GM12801 (cell line): ENCODE results near the gene C1QTNF5.

Source experiments
- CTCF ChIP-seq: IDR thresholded peaks from one replicate; pipeline ENCODE4 v1.5.1; 2011; ENCODE audit warnings: control low read depth; ENCODE audit not compliant: insufficient read length; ENCODE audit errors: extremely low read depth

Gene C1QTNF5

GRCh38 chr11:119329320-119329719, 11.4 kb downstream of the C1QTNF5 start:
- TF ChIP-seq CTCF: no peak

DNA sequence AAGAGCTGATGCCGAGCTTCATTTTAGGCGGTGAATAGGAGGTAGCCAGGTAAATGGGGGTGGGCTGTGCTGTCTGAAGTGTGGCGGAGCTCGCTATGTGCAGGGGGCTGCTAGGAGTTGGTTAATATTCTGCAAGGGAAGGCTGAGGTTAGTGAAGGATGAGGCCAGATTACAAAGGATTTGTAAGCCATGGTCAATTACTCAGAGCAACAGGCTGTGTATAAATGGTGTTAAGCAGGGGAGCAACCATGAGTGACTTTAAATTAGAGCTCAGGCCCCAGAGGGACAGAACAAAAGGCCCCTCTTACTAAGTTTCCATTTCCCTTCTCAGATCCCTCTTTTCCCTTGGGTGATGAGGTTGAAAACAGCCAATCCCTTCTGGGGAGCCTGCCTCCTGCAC, 16.5 kb downstream of the C1QTNF5 start:
- no peak for TF ChIP-seq CTCF

DNA sequence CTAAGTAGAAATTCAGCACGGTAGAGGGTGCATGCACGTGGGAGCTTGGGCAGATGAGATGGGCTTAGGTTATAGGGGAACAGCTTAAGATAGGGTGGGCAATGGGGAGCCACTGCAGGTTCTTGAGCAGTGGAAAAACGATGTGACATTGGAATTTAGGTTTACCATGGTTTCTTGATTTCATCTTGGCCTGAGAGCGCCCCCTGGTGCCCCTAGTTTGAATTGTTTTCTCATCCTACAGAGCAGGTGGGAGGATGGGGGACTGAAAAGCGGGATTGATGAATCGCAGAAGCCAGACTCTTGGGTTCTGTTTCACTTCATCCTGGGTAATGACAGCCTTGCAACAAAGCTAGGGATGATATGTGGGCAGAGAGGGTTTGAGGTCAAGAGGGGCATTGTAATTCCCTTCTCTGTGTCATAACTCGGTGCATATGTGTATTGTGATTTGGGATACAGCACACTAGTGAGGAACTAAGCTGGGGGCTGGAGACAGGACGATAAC, 17.1 kb downstream of the C1QTNF5 start:
- TF ChIP-seq CTCF: no peak

GRCh38 chr11:119322921-119323531, 17.7 kb downstream of the C1QTNF5 start:
- no peak for TF ChIP-seq CTCF

DNA sequence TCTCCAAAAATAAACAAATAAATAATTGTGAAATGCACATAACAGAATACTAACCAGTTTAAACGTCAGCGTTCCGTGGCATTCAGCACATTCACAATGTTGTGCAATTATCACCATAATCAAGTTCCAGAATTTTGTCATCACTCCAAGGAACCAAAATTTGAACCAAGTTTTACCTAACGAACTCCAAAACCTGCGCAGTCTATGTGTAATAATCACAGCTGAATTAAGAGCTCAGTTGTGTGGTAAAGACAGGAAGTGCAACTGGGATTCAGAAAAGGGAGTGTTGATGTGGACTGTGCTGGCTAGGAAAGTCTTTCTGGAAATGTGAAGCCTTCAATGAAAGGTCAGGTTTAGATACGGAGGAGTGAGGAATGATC, 18.3 kb downstream of the C1QTNF5 start:
- no peak for TF ChIP-seq CTCF

DNA sequence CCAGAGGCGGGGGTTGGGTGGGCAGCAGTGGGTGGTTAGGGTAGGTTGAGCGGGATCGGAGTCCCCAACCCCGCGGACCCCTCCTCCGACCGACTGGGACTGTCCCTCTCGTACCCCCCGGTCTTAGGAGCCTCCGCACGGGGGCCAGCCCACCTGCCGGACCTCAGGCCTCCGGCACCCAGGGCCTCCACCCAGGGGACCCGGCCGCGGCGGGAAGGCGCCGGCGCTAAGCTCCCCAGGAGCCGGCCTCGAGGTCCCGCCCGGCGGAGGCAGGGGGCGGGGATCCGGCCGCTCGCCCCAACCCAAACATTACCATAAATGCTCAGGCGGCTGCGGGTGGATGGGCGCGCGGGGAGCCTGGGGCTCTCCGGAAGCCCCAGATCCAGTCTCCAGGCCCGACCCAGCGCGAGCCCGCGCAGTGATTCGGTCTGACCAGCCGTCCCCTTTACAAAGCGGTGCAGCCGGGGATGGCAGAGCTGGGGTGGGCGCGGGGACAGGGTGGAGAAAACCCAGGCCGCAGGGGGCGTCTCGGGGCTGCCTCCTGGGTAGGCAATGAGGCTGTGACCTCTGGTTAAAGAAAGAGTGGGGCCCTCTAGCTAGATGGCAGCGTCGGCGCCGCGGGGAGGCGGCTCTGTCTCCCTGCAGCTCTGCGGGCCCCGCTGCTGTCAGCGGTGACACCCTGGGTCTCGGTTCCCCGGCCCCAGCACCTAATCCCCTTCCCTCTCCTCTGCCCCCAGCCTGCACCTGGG, 19.7 kb downstream of the C1QTNF5 start:
- no peak for TF ChIP-seq CTCF

DNA sequence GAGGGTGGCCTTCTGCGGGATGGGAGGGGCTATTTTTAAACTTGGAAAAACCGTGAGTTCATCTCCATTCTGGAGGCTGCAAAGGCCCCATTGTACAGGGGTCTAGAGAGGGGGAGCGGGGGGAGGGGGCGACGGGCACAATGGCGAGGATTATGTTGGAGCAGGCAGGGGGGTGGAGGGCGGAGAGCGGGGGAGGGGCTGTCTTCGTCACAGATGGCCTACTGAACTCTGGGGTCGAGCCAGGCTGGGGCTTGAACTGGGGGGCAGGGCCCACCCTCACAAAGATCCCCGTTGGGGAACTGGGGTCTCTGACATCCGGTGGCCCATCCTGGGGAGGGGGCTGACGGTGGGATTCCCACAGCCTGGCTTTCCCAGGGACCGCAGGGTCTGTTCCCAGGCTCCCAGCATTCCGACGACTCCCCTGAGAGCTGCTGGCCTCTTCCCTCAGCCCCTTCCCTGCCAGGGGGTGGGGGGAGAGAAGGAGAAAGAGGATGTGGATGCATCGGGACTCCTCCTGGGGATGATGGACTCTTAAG, 20.4 kb downstream of the C1QTNF5 start:
- no peak for TF ChIP-seq CTCF
